NCI-H446 treated with DMSO at 0.1 percent for 48 hours (cell line): ENCODE data around the gene ZBED1.
"Not testable (repeated sequence)": the region's sequence is repeated elsewhere in the genome, so short reads cannot be mapped to it uniquely, and the experiment has no call there.

ENCODE experiments used
- DNase-seq: peaks from one replicate; lab custom pipeline; 2025; lab: John Stamatoyannopoulos, UW

Gene ZBED1

GRCh38 chrX:2500803-2501558 is at the start of gene ZBED1, which contains the start of gene DHRSX:
TSS of gene ZBED1 (minus strand) at chrX:2500976. CDS start at chrX:2490719, 10,257 bp downstream.
TSS of gene DHRSX (minus strand) at chrX:2500976. CDS start at chrX:2500925, 51 bp downstream.
- DNase-seq = no peak

- DNase-seq = no peak
These were observed 49.1 kb upstream of the ZBED1 start for GRCh38 chrX:2549876-2550275.

GRCh38 chrX:2548711-2549423 is 48.1 kb upstream of the ZBED1 start:
- no peak for DNase-seq

GRCh38 chrX:2547736-2548135 is 47.0 kb upstream of the ZBED1 start:
- no peak for DNase-seq

GRCh38 chrX:2546496-2546895 is 45.7 kb upstream of the ZBED1 start:
- DNase-seq = no peak

- DNase-seq = no peak
These were observed 44.4 kb upstream of the ZBED1 start for GRCh38 chrX:2545144-2545543.

GRCh38 chrX:2542826-2543521 is 42.2 kb upstream of the ZBED1 start:
- DNase-seq = no peak

- DNase-seq = no peak
These were observed 40.8 kb upstream of the ZBED1 start for GRCh38 chrX:2541603-2542002.

GRCh38 chrX:2540426-2540947 is 39.7 kb upstream of the ZBED1 start:
- no peak for DNase-seq

- DNase-seq = no peak
These were observed 38.8 kb upstream of the ZBED1 start for GRCh38 chrX:2539586-2539985.

- DNase-seq = no peak
These were observed 37.4 kb upstream of the ZBED1 start for GRCh38 chrX:2538031-2538757.

- DNase-seq = no peak
These were observed 36.2 kb upstream of the ZBED1 start for GRCh38 chrX:2536974-2537373.

- no peak for DNase-seq
These were observed 35.4 kb upstream of the ZBED1 start for GRCh38 chrX:2536141-2536540.

- DNase-seq = not testable (repeated sequence)
These were observed 33.7 kb upstream of the ZBED1 start for GRCh38 chrX:2534261-2535021.

GRCh38 chrX:2533424-2533823 is 32.6 kb upstream of the ZBED1 start:
- DNase-seq = no peak

- no peak for DNase-seq
These were observed 25.6 kb upstream of the ZBED1 start for GRCh38 chrX:2526390-2526789.

GRCh38 chrX:2523911-2524310 is 23.1 kb upstream of the ZBED1 start:
- DNase-seq = no peak

- DNase-seq = no peak
These were observed 21.2 kb upstream of the ZBED1 start for GRCh38 chrX:2521927-2522386.

- DNase-seq = no peak
These were observed 20.5 kb upstream of the ZBED1 start for GRCh38 chrX:2521092-2521926.

GRCh38 chrX:2520539-2520938 is 19.8 kb upstream of the ZBED1 start:
- DNase-seq = no peak
